Pons (tissue), 1 donor: Measurements from ENCODE around the gene HOTAIR.

Experiments
- DNase-seq: peaks from one replicate; pipeline ENCODE4 v3.0.0-alpha.2; 2016; ENCODE audit warnings: low spot score

Gene HOTAIR

GRCh38 chr12:54011665-54012532 lies 37.1 kb upstream of the HOTAIR start:
- DNase-seq, result no peak

GRCh38 chr12:54010972-54011664 lies 36.4 kb upstream of the HOTAIR start:
- no peak for DNase-seq

DNA sequence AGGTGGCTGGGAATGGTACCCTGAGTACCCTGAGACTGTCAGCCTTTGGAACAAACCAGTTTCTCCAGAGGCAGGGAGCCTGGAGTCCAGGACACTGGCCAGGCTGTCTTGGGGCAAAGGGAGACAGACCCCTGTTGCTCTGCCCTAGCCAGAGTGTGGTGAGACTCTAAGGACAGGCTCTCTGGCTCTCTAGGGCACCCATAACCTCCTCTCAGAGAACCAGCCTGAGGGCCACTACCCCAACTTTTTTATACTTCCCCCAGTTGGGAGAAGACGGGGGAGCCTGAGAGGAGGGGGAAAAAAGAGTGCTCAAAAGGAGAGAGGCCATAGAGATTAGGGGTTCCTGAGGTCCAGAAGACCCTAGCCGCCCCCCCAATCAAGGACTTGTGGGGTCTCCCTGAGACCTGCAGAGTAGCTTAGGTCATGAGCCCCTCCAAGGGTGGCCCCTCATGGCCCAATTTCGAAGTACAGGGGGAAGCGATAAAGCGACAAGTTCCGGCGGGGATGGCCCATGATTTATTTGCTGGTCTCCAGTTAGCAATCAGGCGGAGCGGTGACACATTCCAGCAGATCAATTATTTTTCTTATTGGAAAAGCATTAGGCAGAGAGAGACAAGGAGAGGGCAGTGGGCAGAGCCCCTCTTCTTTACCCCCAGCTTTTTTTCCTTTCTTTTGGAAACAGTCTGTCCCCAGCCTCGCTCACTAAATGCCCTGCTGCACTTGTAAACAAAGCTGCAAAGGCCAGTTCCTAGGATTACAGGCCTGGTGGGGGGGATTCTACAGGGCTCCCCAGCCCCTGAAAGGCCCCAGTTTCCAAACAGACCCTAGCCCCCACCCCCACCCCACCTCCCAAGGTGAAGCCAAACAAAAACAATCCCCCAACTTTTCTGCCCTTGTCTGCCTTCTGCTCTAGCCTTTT lies 35.6 kb upstream of the HOTAIR start:
- no peak for DNase-seq

GRCh38 chr12:54009171-54010052 lies 34.7 kb upstream of the HOTAIR start:
- no peak for DNase-seq

- no peak for DNase-seq
Measured at GRCh38 chr12:54008260-54008552, 33.5 kb upstream of the HOTAIR start.

DNA sequence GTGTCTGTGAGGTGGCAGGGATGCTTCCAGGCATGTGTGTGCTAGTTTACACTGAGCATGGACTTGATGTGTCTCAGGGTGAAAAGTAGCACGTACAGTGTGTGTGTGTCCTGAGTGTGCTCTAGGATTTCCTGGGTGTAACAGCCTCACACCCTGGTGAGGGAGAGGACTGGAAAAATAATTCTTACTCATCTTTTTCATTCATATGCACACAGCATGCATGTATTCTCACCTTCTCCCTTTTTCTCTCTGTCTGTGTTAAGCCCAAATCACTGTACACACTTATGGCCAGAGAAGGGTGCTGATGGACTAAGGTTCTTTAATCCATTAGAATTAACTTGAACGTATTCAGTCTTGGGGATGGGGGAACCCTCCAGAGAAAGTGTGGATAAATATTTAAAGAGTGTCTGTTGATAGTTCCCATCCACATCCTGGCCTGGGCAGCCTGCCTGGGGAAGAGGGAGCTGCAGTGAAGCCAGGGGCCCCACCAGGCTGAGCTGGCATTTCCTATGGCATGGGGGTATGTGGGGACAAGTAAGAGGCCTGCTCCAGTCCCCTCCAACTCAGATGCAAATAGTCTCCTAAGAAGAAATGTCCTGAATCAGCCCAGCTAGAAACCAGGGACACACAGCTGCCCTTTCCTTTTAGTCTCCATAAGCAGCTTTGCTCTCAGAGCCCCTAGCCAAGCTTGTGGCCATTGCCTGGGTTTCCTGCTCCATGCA lies 32.9 kb upstream of the HOTAIR start:
- DNase-seq, result no peak

DNA sequence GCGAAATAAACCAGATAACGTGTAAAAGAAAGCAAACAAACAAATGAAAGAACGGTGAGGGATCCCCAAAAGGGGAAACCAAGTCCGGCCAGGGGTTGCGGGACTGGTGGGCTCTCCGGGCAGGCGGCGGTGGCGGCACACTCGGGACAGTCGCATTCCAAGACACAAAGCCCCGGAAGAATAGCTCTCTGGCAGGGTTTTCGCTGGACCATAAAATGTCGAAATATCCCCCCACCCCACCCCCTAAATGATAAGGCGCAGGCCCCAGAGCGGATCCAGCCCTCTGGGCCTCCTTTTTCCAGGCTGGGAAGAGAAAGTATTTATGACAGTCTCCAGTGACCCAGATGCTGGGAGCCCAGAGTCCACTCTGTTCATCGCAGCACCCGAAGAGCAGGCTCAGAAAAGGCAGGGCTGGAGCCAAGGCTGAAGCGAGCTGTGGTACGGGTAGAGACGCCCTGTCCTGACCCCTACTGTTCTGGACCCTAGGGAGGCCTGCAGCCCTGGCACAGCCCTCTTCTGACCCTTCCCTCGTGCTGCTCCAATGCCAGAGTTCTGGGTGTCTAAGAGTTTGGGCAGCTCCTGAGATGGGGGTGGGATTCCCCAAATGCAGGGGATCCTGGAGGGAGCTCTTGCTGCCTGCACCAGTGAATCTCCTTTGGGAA lies 31.9 kb upstream of the HOTAIR start:
- no peak for DNase-seq

DNA sequence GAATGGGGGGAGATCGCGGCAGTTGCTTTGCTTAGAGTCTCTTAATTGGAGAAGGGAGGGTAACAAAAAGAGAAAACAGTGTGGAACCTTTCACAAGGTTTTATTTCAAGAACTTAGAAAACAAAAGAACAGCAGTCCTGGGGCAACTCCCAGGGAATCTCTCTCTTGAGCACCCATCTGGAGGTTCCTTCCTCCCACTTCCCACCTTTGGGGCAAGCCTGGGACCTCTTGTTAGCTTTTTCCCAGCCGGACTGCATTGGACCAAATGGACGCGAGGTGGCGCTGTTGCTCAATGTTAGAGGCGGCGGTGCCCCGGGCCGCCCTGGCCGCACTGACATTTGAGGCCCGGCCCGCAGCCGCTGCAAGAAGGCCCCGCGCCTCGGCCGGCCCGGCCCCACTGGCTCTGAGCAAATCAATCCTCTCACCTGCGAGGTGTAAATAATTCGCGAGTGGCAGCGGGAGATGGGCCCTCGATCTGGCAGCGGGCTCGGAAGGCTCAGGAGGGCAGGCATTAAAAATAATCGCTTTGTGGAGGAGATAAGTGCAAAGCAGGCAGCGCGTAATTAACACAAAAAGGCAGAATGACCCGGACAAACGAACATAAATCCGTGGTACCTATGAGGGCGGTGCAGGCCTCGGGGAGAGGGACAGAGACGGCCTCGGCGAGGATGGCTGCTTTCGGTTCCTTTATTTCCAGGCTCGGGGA lies 31.3 kb upstream of the HOTAIR start:
- peak; percentile 77 for DNase-seq

GRCh38 chr12:54005531-54005852 lies 30.7 kb upstream of the HOTAIR start:
- DNase-seq, result no peak

- no peak for DNase-seq
Measured at GRCh38 chr12:54004841-54005530, 30.2 kb upstream of the HOTAIR start.

DNA sequence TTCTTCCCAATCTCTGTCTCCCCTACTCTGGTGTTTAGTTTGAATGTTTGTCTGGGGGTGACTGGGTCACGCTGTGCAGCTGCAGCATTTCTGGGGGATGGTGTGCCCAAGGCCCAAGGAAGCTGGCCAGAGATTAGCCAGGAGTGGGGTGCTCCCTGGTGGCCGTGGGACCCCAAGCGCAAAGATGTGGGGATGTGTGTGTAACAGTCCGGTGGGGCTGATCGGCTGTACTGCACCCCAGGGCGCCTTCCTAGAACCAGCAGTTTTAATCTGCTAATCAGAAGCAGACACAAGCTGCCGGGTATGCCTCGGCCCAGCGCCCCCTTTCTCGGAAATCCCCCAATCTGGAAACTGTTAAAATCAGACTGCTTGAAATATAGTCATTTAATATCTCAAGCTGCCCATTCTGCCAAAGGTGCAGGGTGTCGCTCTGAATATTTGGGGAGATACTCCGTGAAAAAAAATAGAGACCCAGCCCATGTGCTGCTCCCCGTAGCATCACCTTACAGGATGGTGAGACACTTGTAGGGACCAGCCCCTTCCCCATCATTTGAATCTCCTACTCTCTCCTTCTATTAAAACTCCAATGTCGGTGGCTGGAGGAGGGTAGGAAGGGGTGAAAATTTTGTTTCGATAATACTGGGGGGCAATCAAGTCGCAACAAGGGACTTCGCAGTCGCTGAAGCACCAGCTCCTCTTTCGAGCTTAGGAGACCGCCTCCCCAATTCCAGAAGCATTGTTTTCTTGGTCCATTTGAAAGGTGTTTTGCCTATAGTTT lies 29.5 kb upstream of the HOTAIR start:
- no peak for DNase-seq

DNA sequence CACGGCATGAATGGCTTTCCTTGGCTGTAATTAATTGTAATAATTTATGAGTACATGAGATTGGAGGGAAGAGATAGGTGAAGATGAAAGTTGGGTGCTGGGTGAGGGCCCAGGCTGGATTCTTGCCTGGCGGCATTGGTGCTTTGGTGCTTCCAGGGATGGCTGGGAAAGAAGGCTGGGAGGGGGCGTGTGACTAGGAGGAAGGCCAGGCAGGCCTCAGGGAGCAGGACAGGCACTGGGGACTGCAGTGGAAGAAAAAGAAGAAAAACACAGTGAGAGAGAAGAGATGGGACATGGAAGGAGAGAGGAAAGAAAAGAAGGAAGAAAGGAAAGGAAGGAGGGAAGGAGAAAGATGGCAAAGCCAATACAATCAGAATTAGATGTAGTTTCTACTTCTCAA lies 28.9 kb upstream of the HOTAIR start:
- DNase-seq, result no peak

GRCh38 chr12:54002915-54003389 lies 28.2 kb upstream of the HOTAIR start:
- no peak for DNase-seq

GRCh38 chr12:54002278-54002914 lies 27.6 kb upstream of the HOTAIR start:
- DNase-seq, result no peak

DNA sequence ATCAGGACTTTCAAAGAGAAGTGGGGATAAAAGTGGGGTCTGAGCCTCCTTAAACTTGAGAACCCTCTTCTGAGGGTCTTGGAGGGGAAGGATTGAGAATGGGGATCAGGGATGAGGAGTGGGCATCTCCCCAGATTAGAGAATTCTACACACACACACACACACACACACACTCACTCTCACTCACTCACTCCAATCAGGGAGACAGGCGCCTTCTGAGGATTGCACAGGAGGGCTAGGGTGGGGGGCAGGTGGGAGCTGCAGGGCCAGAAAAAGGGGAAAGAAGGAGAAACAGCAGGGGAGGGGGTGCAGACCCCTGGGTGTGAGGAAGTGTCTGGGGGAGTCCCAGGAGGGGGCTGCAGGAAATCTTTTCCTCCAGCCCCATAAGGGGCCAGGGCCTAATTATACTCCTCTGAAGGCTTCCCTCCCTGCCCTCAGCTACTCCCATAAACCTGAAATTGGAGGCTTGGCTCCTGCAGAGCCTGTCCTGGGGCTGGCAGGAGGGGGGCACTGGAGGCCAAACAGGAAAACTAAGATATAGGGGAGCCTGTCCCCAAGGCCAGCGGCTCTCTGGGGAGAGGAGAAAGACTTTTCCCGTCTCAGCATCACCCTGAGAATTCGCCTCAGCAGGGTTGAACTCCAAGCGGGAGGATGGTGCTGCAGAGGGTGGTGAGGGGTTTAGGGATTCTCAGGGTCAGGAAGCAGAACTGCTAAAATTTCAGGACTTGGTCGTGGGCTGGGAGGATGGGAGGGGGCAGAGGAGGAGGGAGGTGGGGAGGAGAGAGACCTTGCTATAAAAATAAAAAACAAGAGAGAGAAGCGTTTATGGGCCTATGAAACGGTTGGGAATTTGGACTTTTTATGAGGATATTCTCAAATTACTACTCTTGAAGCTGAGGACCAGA lies 26.8 kb upstream of the HOTAIR start:
- DNase-seq, result no peak
